PFSK-1 (cell line): ENCODE results near the gene PSMD2.
A peak's percentile ranks its signal among the peaks of the same experiment; 100 is the strongest.

Experiments
- FOXP2 ChIP-seq: optimal IDR thresholded peaks from 2 replicates; pipeline ENCODE3; 2011; ENCODE audit warnings: borderline replicate concordance, control low read depth, inconsistent platforms; ENCODE audit not compliant: insufficient read depth; ENCODE audit errors: extremely low read length, extremely low read depth
- POLR2AphosphoS5 ChIP-seq: IDR thresholded peaks from 2 replicates; pipeline ENCODE4 v1.6.1; 2012; ENCODE audit warnings: low read depth, mild to moderate bottlenecking, control low read depth, low read length, moderate library complexity
- REST ChIP-seq, 2 experiments: IDR thresholded peaks; 2 replicates each; pipeline versions ENCODE4 v1.6.1 to v1.8.0; 2011 to 2012; ENCODE audit warnings: low read depth in 2 of 2, low read length in 2 of 2, control low read depth in 1 of 2, inconsistent platforms in 1 of 2, mild to moderate bottlenecking in 1 of 2, moderate library complexity in 1 of 2; ENCODE audit not compliant: insufficient read depth in 1 of 2
- SIN3A ChIP-seq: IDR thresholded peaks from 2 replicates; pipeline ENCODE4 v1.6.1; 2012; ENCODE audit warnings: mild to moderate bottlenecking, low read length, moderate library complexity, borderline replicate concordance; ENCODE audit not compliant: insufficient read depth
- TAF1 ChIP-seq: IDR thresholded peaks from 2 replicates; pipeline ENCODE4 v1.6.1; 2012; ENCODE audit warnings: low read length, control low read depth, borderline replicate concordance; ENCODE audit not compliant: insufficient read depth

PSMD2 gene

GRCh38 chr3:184316792-184317191 is 17.8 kb downstream of the PSMD2 start:
- TF ChIP-seq POLR2AphosphoS5 (no peak; the same call in 1 of the 2 replicates), REST (IDR thresholded peaks at IDR 0.05; ENCODE audit: insufficient read depth in 1 of 2, low read depth in 2 of 2, low read length in 2 of 2) (no peak), SIN3A (no peak), FOXP2 (no peak), TAF1 (no peak)

- TF ChIP-seq SIN3A (no peak), FOXP2 (no peak), POLR2AphosphoS5 (no peak), REST (IDR thresholded peaks at IDR 0.05; ENCODE audit: insufficient read depth in 1 of 2, low read depth in 2 of 2, low read length in 2 of 2) (no peak), TAF1 (no peak)
Measured at GRCh38 chr3:184317201-184317600, 18.2 kb downstream of the PSMD2 start.

GRCh38 chr3:184320104-184320445 is 21.0 kb downstream of the PSMD2 start:
- no peak for TF ChIP-seq REST (IDR thresholded peaks at IDR 0.05; ENCODE audit: insufficient read depth in 1 of 2, low read depth in 2 of 2, low read length in 2 of 2)
- no peak for TF ChIP-seq TAF1
- 0 out of 2 replicates have a peak, but pooled peaks have one; percentile 11 for TF ChIP-seq POLR2AphosphoS5
- TF ChIP-seq FOXP2: no peak
- TF ChIP-seq SIN3A: no peak

- TF ChIP-seq SIN3A: no peak
- no peak for TF ChIP-seq FOXP2
- TF ChIP-seq TAF1: no peak
- no peak for TF ChIP-seq REST (IDR thresholded peaks at IDR 0.05; ENCODE audit: insufficient read depth in 1 of 2, low read depth in 2 of 2, low read length in 2 of 2)
- TF ChIP-seq POLR2AphosphoS5: no peak
Measured at GRCh38 chr3:184321666-184322065, 22.6 kb downstream of the PSMD2 start.

- no peak for TF ChIP-seq REST (IDR thresholded peaks at IDR 0.05; ENCODE audit: insufficient read depth in 1 of 2, low read depth in 2 of 2, low read length in 2 of 2)
- TF ChIP-seq TAF1: no peak
- no peak for TF ChIP-seq POLR2AphosphoS5
- no peak for TF ChIP-seq SIN3A
- no peak for TF ChIP-seq FOXP2
Measured at GRCh38 chr3:184322731-184323487, 23.9 kb downstream of the PSMD2 start.
